ENCODE results near the gene CYP4F3. TPM values are rescaled to one million over a fixed set of nuclear protein-coding genes. Genes with fewer than 3 reads are reported as not detected.

The CYP4F3 gene
- total and polyA plus RNA-seq, 2 of the 13 experiments (the other 11 are each of a cell fraction or from before 2014, with no cell fraction given): 17.8 to 22.8 TPM

- no TSS peak for BruUV-seq (replicated peaks)
- Histone ChIP-seq H2AFZ (ENCODE audit: low read length) (no peak overlapping the region), H3K9me3 (ENCODE audit: low read length) (no peaks in the 10 kb centered on the region), H3K4me3 (replicated peaks in 1 of 3; ENCODE audit: insufficient read depth in 1 of 3, low read depth in 2 of 3, low read length in 3 of 3) (no peak overlapping the region), H3K27ac (ENCODE audit: extremely low read length, insufficient read depth, low read length) (no peak overlapping the region), H3K4me2 (ENCODE audit: low read depth, low read length) (no peak overlapping the region), H3K79me2 (ENCODE audit: insufficient read depth, low read length) (no peaks in the 10 kb centered on the region), H4K20me1 (ENCODE audit: insufficient read depth, low read length) (no peaks in the 10 kb centered on the region), H3K27me3 (ENCODE audit: control insufficient read depth in 1 of 2, insufficient read depth in 2 of 2, low read length in 2 of 2) (no peaks in the 10 kb centered on the region; a peak in 1 of 5 replicates), H3K36me3 (replicated peaks in 1 of 2; ENCODE audit: control insufficient read depth in 1 of 2, insufficient read depth in 2 of 2, low read length in 2 of 2) (no peaks in the 10 kb centered on the region), H3K9ac (ENCODE audit: insufficient read depth, low read depth, low read length) (no peak overlapping the region), H3K4me1 (ENCODE audit: insufficient read depth, low read length) (0 out of 2 replicates have a peak, but pooled peaks cover 6% of the 10 kb centered on the region)
- in situ Hi-C loops (cut with HindIII; ENCODE audit: extremely low pct_ligation_motif_present, low pct_unique_long_range_greater_than_20kb): no loop called here
- intact Hi-C loops (cut with micrococcal nuclease; ENCODE audit: unreplicated experiment): no loop called here
- CTCF ChIA-PET (ENCODE audit: low intra/inter-chr PET ratio, low total read pairs): no interaction called here
- FAIRE-seq (no peak), ATAC-seq (no peak), DNase-seq (ENCODE audit: low spot score) (no peak)
- TF ChIP-seq ASH2L (IDR thresholded peaks at IDR 0.05; ENCODE audit: insufficient read length, low read depth, low read length): no peak
- TF ChIP-seq ZNF629 (CRISPR knock-in tag; conservative IDR thresholded peaks at IDR 0.05): no peak
- no peak for TF ChIP-seq KMT2A (CRISPR knock-in tag; IDR thresholded peaks at IDR 0.05)
- no peak for TF ChIP-seq RAD21 (CRISPR knock-in tag; IDR thresholded peaks at IDR 0.05)
- TF ChIP-seq NR0B2 (CRISPR knock-in tag; IDR thresholded peaks at IDR 0.05): no peak
- TF ChIP-seq ZNF749 (CRISPR knock-in tag; IDR thresholded peaks at IDR 0.05; ENCODE audit: borderline replicate concordance): no peak
- no peak for TF ChIP-seq SP5 (CRISPR knock-in tag; IDR thresholded peaks at IDR 0.05; ENCODE audit: borderline replicate concordance, low read depth)
- TF ChIP-seq IRF1 (CRISPR knock-in tag; IDR thresholded peaks at IDR 0.05; ENCODE audit: low read depth): no peak
- POLR2A ChIA-PET: no interaction called here
- 86% methylated on average over 3 of the region's 3 CpGs for WGBS (ENCODE audit: low lambda C conversion rate)
Observed at GRCh38 chr19:15613338-15613737, 27.4 kb upstream of the CYP4F3 start.

All from HepG2 (cell line).